GM10266 (cell line): ENCODE data around the gene HLCS.

Experiments used
- DNase-seq: peaks from one replicate; pipeline ENCODE4 v3.0.0; 2012; ENCODE audit errors: extremely low spot score
- TF ChIP-seq, protein P1 (sequence below): IDR thresholded peaks from 2 replicates; pipeline ENCODE4 v1.5.1; 2012; ENCODE audit warnings: mild to moderate bottlenecking, low read depth; ENCODE audit not compliant: control insufficient read depth, insufficient read depth; ENCODE audit errors: missing control alignments

HLCS gene

DNA sequence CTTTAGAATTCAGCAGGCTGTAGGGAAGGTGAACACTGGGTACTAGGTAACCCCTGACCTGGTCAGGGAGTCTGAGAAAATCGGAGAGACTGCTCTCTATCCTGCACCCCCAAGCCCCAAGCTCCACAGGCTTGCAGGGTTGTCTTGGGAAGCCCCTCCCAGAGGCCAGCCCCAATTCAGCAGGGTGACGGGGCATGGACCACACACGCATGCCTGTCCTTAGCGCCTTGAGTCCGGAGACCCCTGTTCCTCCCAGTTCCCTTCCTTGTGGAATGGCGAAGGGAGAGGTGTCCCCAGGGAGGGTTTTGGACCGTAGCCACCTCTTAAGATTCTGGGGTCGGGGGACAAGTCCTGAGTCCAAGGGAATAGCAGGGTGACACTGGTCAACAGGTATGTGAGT is 116.1 kb downstream of the HLCS start:
- TF ChIP-seq, protein P1, sequence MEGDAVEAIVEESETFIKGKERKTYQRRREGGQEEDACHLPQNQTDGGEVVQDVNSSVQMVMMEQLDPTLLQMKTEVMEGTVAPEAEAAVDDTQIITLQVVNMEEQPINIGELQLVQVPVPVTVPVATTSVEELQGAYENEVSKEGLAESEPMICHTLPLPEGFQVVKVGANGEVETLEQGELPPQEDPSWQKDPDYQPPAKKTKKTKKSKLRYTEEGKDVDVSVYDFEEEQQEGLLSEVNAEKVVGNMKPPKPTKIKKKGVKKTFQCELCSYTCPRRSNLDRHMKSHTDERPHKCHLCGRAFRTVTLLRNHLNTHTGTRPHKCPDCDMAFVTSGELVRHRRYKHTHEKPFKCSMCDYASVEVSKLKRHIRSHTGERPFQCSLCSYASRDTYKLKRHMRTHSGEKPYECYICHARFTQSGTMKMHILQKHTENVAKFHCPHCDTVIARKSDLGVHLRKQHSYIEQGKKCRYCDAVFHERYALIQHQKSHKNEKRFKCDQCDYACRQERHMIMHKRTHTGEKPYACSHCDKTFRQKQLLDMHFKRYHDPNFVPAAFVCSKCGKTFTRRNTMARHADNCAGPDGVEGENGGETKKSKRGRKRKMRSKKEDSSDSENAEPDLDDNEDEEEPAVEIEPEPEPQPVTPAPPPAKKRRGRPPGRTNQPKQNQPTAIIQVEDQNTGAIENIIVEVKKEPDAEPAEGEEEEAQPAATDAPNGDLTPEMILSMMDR: no peak
- DNase-seq: no peak

DNA sequence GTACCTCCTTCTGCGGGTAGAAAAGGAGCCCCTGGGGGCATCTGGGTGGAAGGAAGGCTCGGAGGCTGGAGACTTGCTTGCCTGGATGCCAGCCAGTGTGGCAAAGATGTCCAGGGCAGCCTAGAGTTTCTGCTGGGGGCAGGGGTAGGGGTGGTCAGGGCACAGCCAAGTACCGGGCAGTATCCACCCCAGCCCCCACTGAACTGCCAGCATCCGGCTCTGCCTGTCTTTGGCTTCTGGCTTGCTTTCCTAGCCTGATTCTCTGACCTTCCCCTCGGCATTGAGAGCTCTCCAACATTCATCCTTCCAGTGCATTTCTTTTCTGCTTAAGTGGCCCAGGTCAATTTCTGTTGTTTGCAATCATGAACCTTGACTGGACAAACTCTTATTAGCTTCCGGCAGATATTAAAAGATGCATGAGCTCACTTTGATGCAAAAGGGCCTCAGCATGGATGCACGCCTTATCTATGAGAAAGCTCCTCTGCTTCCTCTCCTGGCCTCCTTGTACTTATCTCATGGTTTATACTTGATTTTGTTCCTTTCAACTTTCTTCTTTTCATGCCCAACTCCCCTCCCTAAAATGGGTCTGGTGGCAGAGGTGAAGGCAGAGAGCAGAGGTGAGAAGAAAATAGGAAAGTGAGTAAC is 116.9 kb downstream of the HLCS start:
- TF ChIP-seq, protein P1: no peak
- DNase-seq: no peak

DNA sequence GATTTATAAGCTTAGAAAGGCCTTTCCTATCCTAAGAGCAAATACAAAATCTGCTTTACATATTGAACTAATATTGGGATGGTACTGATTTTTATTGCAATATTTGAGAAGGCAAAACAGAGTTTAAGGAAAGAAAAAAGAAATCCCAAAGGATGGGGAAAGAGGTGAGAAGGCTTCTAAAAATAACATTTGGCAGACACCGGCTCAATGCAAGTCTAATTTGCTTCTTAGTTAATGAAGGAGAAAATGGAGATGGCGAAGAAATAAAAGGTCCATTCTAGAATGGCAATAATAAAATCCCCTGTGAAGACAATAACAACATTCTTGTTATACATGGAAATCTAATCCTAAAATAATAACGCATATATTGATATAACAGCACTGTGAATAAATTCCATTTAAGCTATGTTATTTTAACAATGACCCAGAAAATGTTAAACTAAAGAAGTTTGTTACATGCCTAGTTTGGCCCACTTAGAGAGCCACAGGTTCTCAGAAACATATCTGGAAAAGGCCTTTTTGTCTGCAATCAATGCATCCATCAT is 117.7 kb downstream of the HLCS start:
- DNase-seq: no peak
- TF ChIP-seq, protein P1: no peak

DNA sequence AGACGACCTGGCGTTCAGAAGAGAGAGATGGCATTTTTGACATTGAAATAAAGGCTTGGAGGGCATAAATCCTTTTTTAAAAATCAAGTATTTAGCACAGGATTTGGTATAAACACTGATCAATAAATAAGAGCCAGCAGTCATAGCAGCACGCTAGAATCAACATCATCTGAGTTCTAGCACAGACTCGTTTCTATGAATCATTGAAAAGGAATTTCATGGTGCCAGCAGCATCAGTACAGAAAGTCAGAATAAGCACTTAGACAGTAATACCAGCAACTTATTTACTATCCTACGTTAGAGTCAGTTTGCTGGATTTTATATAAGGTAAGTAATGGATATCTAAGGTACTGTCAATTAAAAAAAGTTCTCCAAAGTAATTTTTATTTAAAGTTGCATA is 119.3 kb downstream of the HLCS start:
- no peak for DNase-seq
- TF ChIP-seq, protein P1: no peak

DNA sequence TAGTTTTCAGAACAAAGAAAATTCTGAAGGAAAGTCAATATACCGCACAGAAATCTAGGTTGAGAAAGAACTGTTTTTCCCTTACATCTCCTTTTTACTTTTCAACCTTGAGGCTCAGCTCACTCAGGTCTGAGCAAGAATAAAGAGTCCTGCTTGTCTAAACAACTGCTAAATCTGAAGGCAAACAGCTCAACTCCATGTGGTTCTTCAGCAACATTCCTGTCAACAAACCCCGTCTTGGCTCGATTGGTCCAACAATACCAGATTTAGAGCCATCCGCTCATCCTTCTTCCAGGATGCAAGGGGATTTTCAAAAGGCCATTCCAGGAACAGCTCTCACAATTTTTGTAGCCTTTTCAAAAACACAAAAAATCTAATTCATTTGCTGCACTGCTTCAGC is 119.8 kb downstream of the HLCS start:
- no peak for DNase-seq
- TF ChIP-seq, protein P1: no peak

DNA sequence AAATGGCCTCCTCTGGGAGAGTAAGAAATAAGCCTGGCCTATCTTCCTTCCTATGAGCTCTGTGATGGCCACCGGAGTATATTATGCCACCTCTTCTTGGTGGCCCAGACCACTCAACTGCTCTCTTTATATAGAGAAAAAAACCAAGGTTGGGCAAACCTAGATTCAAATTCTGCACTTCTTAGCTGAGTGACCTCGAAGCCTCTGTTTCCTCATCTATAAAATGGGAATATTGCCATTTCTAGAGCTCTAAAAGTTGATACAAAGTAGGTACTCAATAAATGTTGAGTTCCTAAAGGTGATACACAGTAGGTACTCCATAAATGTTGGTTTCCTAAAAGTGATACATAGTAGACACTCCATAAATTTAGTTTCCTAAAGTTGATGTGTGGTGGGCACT is 120.7 kb downstream of the HLCS start:
- no peak for DNase-seq
- TF ChIP-seq, protein P1: no peak

DNA sequence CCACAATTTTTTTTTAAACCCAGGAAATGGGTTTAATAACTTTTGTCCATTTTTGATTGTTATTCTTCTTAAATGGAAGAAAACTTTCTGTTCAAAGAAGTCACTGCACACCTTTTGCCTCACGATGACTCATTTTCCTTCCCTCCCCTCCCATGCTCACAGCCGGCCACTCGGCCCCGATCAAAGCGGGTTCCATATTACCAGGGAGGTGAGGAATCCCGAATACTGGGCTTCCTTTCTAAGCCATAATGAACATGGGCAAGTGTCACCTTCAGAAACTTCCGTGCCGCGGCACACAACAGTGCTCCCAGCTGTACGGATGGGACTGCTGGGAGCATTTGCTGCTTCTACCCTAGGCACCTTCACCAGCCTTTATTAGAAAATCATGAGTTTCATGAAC is 121.4 kb downstream of the HLCS start:
- TF ChIP-seq, protein P1: no peak

More for the DNA sequence above, 121.4 kb downstream of the HLCS start:
- DNase-seq: no peak
